Inferior parietal cortex (tissue), 1 donor: Measurements from ENCODE around the gene CRYBB2.
"Not testable (repeated sequence)": the region's sequence is repeated elsewhere in the genome, so short reads cannot be mapped to it uniquely, and the experiment has no call there.

Experiments used
- DNase-seq: peaks from one replicate; pipeline ENCODE4 v3.0.0-alpha.2; 2016; ENCODE audit errors: extremely low spot score

CRYBB2 gene

GRCh38 chr22:25233706-25234105, 14.3 kb downstream of the CRYBB2 start:
- DNase-seq, result not testable (repeated sequence)

GRCh38 chr22:25235547-25236290, 16.3 kb downstream of the CRYBB2 start:
- peak; percentile 55 for DNase-seq

DNA sequence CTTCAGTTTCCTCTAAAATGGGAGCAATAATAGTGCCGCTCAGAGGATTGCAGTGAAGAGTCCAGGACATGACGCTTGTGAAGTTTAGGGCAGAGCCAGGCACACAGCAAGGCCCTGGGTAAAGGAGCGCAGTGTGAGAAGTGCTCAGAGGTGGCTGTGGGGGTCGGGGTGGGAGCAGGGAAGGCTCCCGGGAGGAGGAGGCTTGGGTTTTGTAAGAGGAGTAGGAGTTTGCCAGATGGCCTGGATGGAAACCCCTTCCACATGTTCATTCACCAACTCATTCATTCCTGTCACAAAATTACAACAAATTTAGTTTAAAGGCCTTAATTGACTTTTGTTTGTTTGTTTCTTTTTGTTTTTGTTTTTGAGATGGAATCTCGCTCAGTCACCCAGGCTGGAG, 17.0 kb downstream of the CRYBB2 start:
- DNase-seq, result no peak

DNA sequence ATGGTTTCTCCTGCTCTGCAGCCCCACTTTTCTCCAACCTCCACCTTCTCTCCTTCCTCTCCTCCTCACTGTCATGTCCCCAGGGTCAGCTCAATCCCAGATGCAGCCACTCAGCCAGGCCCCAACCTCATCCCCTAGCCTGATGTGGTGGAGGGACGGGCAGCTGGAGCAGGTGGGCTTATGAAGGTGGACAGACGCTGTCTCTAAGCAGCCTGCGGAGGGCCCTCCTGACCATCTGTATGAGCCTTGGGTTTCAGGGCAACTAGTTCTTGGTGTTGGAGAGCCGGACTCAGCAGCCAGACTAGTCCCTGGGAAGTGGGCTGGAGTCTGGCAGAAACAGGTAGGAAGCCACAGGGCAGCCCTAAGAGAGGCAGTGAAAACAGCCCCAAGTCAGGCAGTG, 18.1 kb downstream of the CRYBB2 start:
- DNase-seq, result no peak

DNA sequence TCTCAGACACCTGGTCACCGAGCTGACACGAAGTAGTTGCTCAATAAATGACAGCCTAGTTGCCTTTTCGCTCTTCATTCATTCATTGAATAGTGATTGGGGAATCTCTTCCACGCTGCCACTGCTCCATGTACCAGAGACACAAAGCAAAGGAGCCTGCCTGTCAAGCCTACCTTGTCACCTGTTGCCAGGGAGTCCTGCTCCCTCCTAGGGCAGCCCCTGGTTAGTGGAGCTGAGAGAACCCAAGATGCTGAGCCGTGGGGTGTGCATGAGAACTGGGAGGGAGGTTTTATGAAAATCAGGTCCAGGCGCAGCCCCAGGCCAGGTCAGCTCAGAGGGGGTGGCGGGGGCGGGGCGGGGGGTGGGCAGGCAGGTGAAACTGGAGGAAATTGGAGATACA, 18.6 kb downstream of the CRYBB2 start:
- not testable (repeated sequence) for DNase-seq

DNA sequence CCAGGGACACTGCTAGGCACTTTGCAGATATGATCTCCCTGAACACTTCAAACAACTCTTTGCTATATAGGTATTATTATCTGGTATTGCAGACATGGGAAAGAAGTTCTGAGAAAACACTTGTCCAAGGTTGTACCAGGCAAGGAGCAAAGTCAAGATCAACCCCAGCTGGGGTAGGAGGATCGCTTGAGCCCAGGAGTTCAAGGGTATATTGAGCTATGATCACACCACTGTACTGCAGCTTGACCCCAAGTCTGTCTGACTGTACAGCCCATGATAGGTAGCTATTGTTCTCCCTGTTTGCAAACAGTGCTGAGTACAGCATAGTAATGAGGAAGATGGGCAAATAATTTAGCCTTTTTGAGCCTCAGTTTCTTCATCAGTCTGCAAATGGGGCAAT, 35.7 kb downstream of the CRYBB2 start:
- DNase-seq, result not testable (repeated sequence)

DNA sequence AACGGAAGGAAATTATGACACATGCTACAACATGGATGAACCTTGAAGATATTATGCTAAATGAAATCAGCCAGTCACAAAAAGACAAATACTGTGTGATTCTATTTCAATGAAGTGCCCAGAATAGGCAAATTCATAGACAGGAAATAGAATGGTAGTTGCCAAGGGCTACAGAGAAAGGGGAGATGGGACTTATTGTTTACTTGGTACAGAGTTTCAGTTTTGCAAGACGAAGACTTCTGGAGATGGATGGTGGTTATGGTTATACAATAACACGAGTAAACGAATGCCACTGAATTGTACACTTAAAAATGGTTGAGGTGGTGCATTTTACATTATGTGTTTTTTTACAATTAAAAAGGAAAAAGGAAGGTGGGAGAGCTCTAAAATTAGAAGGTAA, 48.1 kb downstream of the CRYBB2 start:
- DNase-seq, result not testable (repeated sequence)

DNA sequence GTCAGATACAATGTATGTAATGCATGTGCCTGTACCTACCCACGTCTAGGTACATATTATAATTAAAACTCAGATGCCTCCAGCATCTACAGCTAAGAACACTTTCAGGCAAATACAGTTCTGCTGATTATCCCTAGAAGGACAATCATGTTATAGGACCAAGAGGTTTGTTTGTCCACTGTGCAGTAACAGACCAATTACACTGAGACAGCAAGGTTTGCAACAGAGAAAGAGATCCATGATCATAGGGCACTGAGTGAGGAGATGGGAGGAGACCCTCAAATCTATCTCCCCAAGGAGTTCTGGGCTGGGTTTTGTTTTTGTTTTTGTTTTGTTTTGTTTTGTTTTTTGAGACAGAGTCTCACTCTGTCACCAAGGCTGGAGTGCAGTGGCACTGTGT, 49.5 kb downstream of the CRYBB2 start:
- not testable (repeated sequence) for DNase-seq

DNA sequence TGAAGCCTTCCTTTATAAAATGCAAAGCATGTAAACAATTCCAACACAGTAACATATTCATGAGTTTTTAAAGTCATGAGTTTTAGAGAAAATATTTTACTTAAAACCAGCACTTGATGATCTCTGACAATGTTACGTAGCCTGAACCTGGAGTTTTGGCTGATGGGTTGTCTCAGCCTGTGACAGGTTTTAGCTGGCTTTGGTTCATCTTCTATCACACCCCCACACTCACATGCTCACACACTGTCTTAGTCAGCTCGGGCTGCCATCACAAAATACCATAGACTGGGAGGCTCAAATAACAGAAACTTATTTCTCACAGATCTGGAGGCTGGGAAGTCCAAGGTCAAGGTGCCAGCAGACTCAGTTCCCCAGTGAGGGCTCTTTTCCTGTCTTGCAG, 50.6 kb downstream of the CRYBB2 start:
- DNase-seq, result not testable (repeated sequence)

- DNase-seq, result not testable (repeated sequence)
These were observed 53.8 kb downstream of the CRYBB2 start for GRCh38 chr22:25273231-25273630.

DNA sequence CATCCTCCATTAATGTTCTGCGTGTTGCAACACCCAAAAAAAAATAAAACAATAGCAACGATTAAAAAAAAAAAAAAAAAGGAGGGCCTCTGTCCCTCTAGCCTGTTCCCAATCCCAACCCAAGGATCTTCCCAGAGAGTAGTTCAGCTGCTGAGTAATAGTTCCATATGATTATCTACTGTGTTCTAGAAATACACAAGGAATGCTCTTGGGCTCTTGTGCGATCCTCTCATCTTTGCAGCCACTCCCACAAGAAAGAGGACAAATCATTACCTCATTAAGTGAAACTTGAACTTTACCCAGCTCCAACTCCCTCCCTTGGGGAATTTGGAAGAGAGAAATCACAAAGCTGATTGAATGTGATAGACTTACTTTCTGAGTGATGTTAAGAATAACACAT, 54.5 kb downstream of the CRYBB2 start:
- DNase-seq, result not testable (repeated sequence)

DNA sequence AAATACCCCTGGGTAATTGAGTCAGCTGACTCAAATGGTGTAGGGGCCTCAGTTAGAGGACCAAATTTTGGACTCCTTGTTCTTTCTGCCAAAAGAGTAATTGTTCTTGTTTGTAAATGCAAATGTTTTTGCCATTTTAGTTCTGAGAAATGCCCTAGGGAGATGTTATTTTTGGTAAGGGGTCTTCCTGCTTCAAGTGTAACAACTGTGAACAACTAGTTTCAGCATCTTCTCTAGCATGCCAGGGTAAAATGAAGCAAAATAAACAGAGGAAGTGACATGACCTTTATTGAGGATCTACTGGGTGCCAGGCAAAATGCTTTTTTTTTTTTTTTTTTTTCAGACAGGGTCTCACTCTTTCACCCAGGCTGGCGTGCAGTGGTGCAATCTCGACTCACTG, 60.7 kb downstream of the CRYBB2 start:
- DNase-seq, result not testable (repeated sequence)
